Nephron progenitor cell (in vitro differentiated cells): ENCODE measurements around the gene THSD4.

Source experiments
- DNase-seq: peaks from one replicate; pipeline ENCODE4 v3.0.0; 2021
- H3K27ac Mint-ChIP-seq: 2 replicates; pipeline ENCODE4 v1.8.0; 2021; ENCODE audit warnings: mild to moderate bottlenecking, moderate library complexity, mixed read lengths
- H3K27me3 Mint-ChIP-seq: 2 replicates; pipeline ENCODE4 v1.8.0; 2021; ENCODE audit warnings: mild to moderate bottlenecking, low read depth, mixed read lengths; ENCODE audit not compliant: poor library complexity
- H3K36me3 Mint-ChIP-seq: 2 replicates; pipeline ENCODE4 v1.8.0; 2021; ENCODE audit warnings: low read depth, mixed read lengths
- H3K4me1 Mint-ChIP-seq: 2 replicates; pipeline ENCODE4 v1.8.0; 2021; ENCODE audit warnings: mixed read lengths
- H3K4me3 Mint-ChIP-seq: 2 replicates; pipeline ENCODE4 v1.8.0; 2021; ENCODE audit warnings: mild to moderate bottlenecking, moderate library complexity, mixed read lengths
- H3K9me3 Mint-ChIP-seq: 2 replicates; pipeline ENCODE4 v1.8.0; 2021; ENCODE audit warnings: mild to moderate bottlenecking, moderate library complexity, mixed read lengths
- CTCF ChIP-seq: fragments of 200-600 bp; sonication (generic); IDR thresholded peaks from 2 replicates; pipeline ENCODE4 v1.5.0; 2021; ENCODE audit warnings: antibody characterized with exemption

THSD4 gene

GRCh38 chr15:71476823-71477222 lies 361.6 kb downstream of the THSD4 start:
- peaks cover 8% of the 10 kb centered on the region for H3K27me3 Mint-ChIP-seq
- no peak for TF ChIP-seq CTCF
- no peaks in the 10 kb centered on the region for H3K36me3 Mint-ChIP-seq
- no peak for DNase-seq
- no peaks in the 10 kb centered on the region for H3K9me3 Mint-ChIP-seq
- H3K4me1 Mint-ChIP-seq, result peaks cover 29% of the 10 kb centered on the region
- H3K4me3 Mint-ChIP-seq, result no peak overlapping the region
- H3K27ac Mint-ChIP-seq, result no peak overlapping the region

GRCh38 chr15:71480556-71480955 lies 365.3 kb downstream of the THSD4 start:
- peaks cover 11% of the 10 kb centered on the region for H3K27me3 Mint-ChIP-seq
- H3K36me3 Mint-ChIP-seq, result no peaks in the 10 kb centered on the region
- peaks cover 3% of the 10 kb centered on the region for H3K9me3 Mint-ChIP-seq
- H3K27ac Mint-ChIP-seq, result no peak overlapping the region
- DNase-seq, result no peak
- no peak overlapping the region for H3K4me3 Mint-ChIP-seq
- peaks cover 22% of the 10 kb centered on the region for H3K4me1 Mint-ChIP-seq
- no peak for TF ChIP-seq CTCF

- H3K9me3 Mint-ChIP-seq, result peaks cover 28% of the 10 kb centered on the region
- no peak for DNase-seq
Measured at GRCh38 chr15:71484080-71484479, 368.8 kb downstream of the THSD4 start.

GRCh38 chr15:71485094-71485693 lies 369.9 kb downstream of the THSD4 start:
- no peak for DNase-seq
- Mint-ChIP-seq H3K27ac (no peak overlapping the region), H3K4me3 (no peak overlapping the region), H3K36me3 (peaks cover 20% of the 10 kb centered on the region), H3K4me1 (peaks cover 10% of the 10 kb centered on the region), H3K27me3 (peaks cover 6% of the 10 kb centered on the region), H3K9me3 (peaks cover 32% of the 10 kb centered on the region)
- peak; percentile 26 for TF ChIP-seq CTCF

More at GRCh38 chr15:71484080-71484479, 368.8 kb downstream of the THSD4 start:
- Mint-ChIP-seq H3K36me3 (peaks cover 20% of the 10 kb centered on the region), H3K4me1 (peaks cover 10% of the 10 kb centered on the region), H3K27me3 (peaks cover 6% of the 10 kb centered on the region), H3K27ac (no peak overlapping the region), H3K4me3 (no peak overlapping the region)
- no peak for TF ChIP-seq CTCF

- DNase-seq, result no peak
- no peak overlapping the region for H3K27ac Mint-ChIP-seq
Measured at GRCh38 chr15:71489570-71489969, 374.3 kb downstream of the THSD4 start.

More at GRCh38 chr15:71489570-71489969, 374.3 kb downstream of the THSD4 start:
- peaks cover 20% of the 10 kb centered on the region for H3K36me3 Mint-ChIP-seq
- H3K27me3 Mint-ChIP-seq, result no peaks in the 10 kb centered on the region
- peaks cover 23% of the 10 kb centered on the region for H3K4me1 Mint-ChIP-seq
- no peak for TF ChIP-seq CTCF
- peaks cover 43% of the 10 kb centered on the region for H3K9me3 Mint-ChIP-seq
- H3K4me3 Mint-ChIP-seq, result no peak overlapping the region
